NT2/D1 (cell line): ENCODE data around the gene SLC7A5.

Source experiments
- SUZ12 ChIP-seq: IDR thresholded peaks from 2 replicates; pipeline ENCODE4 v1.6.1; 2011; ENCODE audit not compliant: insufficient read length, insufficient read depth; ENCODE audit errors: extremely low read depth
- YY1 ChIP-seq: IDR thresholded peaks from 2 replicates; pipeline ENCODE4 v1.6.1; 2011; ENCODE audit not compliant: insufficient read length, insufficient read depth

- no peak for TF ChIP-seq SUZ12
- TF ChIP-seq YY1 = no peak
These were observed 49.3 kb downstream of the SLC7A5 start for GRCh38 chr16:87819983-87820382.
